Measurements from ENCODE around the gene GET4.

- TF ChIP-seq, protein P1, sequence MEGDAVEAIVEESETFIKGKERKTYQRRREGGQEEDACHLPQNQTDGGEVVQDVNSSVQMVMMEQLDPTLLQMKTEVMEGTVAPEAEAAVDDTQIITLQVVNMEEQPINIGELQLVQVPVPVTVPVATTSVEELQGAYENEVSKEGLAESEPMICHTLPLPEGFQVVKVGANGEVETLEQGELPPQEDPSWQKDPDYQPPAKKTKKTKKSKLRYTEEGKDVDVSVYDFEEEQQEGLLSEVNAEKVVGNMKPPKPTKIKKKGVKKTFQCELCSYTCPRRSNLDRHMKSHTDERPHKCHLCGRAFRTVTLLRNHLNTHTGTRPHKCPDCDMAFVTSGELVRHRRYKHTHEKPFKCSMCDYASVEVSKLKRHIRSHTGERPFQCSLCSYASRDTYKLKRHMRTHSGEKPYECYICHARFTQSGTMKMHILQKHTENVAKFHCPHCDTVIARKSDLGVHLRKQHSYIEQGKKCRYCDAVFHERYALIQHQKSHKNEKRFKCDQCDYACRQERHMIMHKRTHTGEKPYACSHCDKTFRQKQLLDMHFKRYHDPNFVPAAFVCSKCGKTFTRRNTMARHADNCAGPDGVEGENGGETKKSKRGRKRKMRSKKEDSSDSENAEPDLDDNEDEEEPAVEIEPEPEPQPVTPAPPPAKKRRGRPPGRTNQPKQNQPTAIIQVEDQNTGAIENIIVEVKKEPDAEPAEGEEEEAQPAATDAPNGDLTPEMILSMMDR (tag by site-specific recombination; IDR thresholded peaks at IDR 0.05), result no peak
- TF ChIP-seq, protein P2, sequence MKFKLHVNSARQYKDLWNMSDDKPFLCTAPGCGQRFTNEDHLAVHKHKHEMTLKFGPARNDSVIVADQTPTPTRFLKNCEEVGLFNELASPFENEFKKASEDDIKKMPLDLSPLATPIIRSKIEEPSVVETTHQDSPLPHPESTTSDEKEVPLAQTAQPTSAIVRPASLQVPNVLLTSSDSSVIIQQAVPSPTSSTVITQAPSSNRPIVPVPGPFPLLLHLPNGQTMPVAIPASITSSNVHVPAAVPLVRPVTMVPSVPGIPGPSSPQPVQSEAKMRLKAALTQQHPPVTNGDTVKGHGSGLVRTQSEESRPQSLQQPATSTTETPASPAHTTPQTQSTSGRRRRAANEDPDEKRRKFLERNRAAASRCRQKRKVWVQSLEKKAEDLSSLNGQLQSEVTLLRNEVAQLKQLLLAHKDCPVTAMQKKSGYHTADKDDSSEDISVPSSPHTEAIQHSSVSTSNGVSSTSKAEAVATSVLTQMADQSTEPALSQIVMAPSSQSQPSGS (tag by site-specific recombination; IDR thresholded peaks at IDR 0.05; ENCODE audit: low read depth), result no peak
- no peak for TF ChIP-seq ZNF221 (tag by site-specific recombination; IDR thresholded peaks at IDR 0.05; ENCODE audit: borderline replicate concordance)
- no peak for TF ChIP-seq EGR2 (tag by site-specific recombination; IDR thresholded peaks at IDR 0.05; ENCODE audit: low read depth)
- no peak for TF ChIP-seq HOXA7 (CRISPR knock-in tag; IDR thresholded peaks at IDR 0.05; ENCODE audit: borderline replicate concordance)
- TF ChIP-seq, protein P3, sequence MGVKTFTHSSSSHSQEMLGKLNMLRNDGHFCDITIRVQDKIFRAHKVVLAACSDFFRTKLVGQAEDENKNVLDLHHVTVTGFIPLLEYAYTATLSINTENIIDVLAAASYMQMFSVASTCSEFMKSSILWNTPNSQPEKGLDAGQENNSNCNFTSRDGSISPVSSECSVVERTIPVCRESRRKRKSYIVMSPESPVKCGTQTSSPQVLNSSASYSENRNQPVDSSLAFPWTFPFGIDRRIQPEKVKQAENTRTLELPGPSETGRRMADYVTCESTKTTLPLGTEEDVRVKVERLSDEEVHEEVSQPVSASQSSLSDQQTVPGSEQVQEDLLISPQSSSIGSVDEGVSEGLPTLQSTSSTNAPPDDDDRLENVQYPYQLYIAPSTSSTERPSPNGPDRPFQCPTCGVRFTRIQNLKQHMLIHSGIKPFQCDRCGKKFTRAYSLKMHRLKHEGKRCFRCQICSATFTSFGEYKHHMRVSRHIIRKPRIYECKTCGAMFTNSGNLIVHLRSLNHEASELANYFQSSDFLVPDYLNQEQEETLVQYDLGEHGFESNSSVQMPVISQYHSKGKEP (tag by site-specific recombination; IDR thresholded peaks at IDR 0.05), result no peak
- no peak for TF ChIP-seq ZBTB11 (tag by site-specific recombination; conservative IDR thresholded peaks at IDR 0.05; ENCODE audit: low read depth)
- no peak for TF ChIP-seq ZNF776 (tag by site-specific recombination; IDR thresholded peaks at IDR 0.05; ENCODE audit: borderline replicate concordance)
- TF ChIP-seq YY1 (tag by site-specific recombination; IDR thresholded peaks at IDR 0.05), result no peak
- no peak for TF ChIP-seq ZNF704 (tag by site-specific recombination; IDR thresholded peaks at IDR 0.05)
- TF ChIP-seq OVOL3 (tag by site-specific recombination; IDR thresholded peaks at IDR 0.05), result no peak
- TF ChIP-seq ZNF521 (tag by site-specific recombination; IDR thresholded peaks at IDR 0.05), result no peak
- TF ChIP-seq HOXD13 (CRISPR knock-in tag; IDR thresholded peaks at IDR 0.05; ENCODE audit: borderline replicate concordance), result no peak
- TF ChIP-seq ZNF214 (tag by site-specific recombination; IDR thresholded peaks at IDR 0.05; ENCODE audit: borderline replicate concordance), result no peak
Measured at GRCh38 chr7:867001-867405, 9.4 kb upstream of the GET4 start.
